HPDE6-E6E7 (cell line): ENCODE results near the gene HHATL.
A peak's percentile ranks its signal among the peaks of the same experiment; 100 is the strongest.

Source experiments
- DNase-seq: peaks from one replicate; pipeline ENCODE4 v3.0.0; 2011; ENCODE audit warnings: missing footprints; ENCODE audit errors: extremely low spot score

HHATL gene

GRCh38 chr3:42684632-42685362, 17.8 kb downstream of the HHATL start:
- DNase-seq = no peak

GRCh38 chr3:42683875-42684598, 18.6 kb downstream of the HHATL start:
- peak; percentile 69 for DNase-seq

- DNase-seq = no peak
Observed at GRCh38 chr3:42682301-42683070, 20.1 kb downstream of the HHATL start.

GRCh38 chr3:42681361-42682038, 21.1 kb downstream of the HHATL start:
- DNase-seq = no peak

GRCh38 chr3:42680806-42681205, 21.8 kb downstream of the HHATL start:
- DNase-seq = no peak

- no peak for DNase-seq
Observed at GRCh38 chr3:42680271-42680670, 22.3 kb downstream of the HHATL start.

- no peak for DNase-seq
Observed at GRCh38 chr3:42678447-42678846, 24.2 kb downstream of the HHATL start.

- DNase-seq = no peak
Observed at GRCh38 chr3:42675909-42676308, 26.7 kb downstream of the HHATL start.

- no peak for DNase-seq
Observed at GRCh38 chr3:42674146-42674545, 28.5 kb downstream of the HHATL start.

- no peak for DNase-seq
Observed at GRCh38 chr3:42673082-42673481, 29.5 kb downstream of the HHATL start.

- no peak for DNase-seq
Observed at GRCh38 chr3:42672515-42672914, 30.1 kb downstream of the HHATL start.

GRCh38 chr3:42670670-42671069, 31.9 kb downstream of the HHATL start:
- DNase-seq = no peak

GRCh38 chr3:42670051-42670576, 32.5 kb downstream of the HHATL start:
- DNase-seq = no peak

GRCh38 chr3:42668793-42669217, 33.8 kb downstream of the HHATL start:
- DNase-seq = no peak

GRCh38 chr3:42668413-42668760, 34.2 kb downstream of the HHATL start:
- DNase-seq = no peak

- DNase-seq = no peak
Observed at GRCh38 chr3:42667523-42668412, 34.8 kb downstream of the HHATL start.

GRCh38 chr3:42667096-42667522, 35.5 kb downstream of the HHATL start:
- DNase-seq = no peak

- DNase-seq = no peak
Observed at GRCh38 chr3:42666577-42666998, 36.0 kb downstream of the HHATL start.

- DNase-seq = no peak
Observed at GRCh38 chr3:42666022-42666421, 36.6 kb downstream of the HHATL start.

GRCh38 chr3:42665050-42665878, 37.3 kb downstream of the HHATL start:
- no peak for DNase-seq
